OCI-LY3 (cell line): ENCODE results near the gene RBBP8.

Experiments
- H2AFZ ChIP-seq: fragments of 200-600, 300-600 bp; shearing (Covaris generic); 2 replicates; pipeline ENCODE4 v1.6.0; 2014; ENCODE audit warnings: antibody characterized with exemption, low read depth, low read length
- H3K27ac ChIP-seq: fragments of 200-600, 300-600 bp; sonication (generic); 2 replicates; pipeline ENCODE4 v1.5.1; 2014; ENCODE audit warnings: mild to moderate bottlenecking, low read length, moderate library complexity, mixed read lengths
- H3K27me3 ChIP-seq: fragments of 200-600, 300-600 bp; sonication (generic); 2 replicates; pipeline ENCODE4 v1.6.1; 2014; ENCODE audit warnings: low read depth, low read length, mixed read lengths
- H3K36me3 ChIP-seq: fragments of 200-600, 300-600 bp; sonication (generic); replicated peaks from 2 replicates; pipeline ENCODE3; 2014; ENCODE audit warnings: low read depth, low read length, mixed read lengths
- H3K4me1 ChIP-seq: fragments of 300-600, 200-600 bp; sonication (generic); 2 replicates; pipeline ENCODE4 v1.6.1; 2014; ENCODE audit warnings: low read length, mixed read lengths
- H3K4me2 ChIP-seq: fragments of 200-600, 300-600 bp; sonication (generic); 2 replicates; pipeline ENCODE4 v1.6.1; 2014; ENCODE audit warnings: low read length, mixed read lengths
- H3K4me3 ChIP-seq: fragments of 300-600, 200-600 bp; sonication (generic); 2 replicates; pipeline ENCODE4 v1.5.1; 2014; ENCODE audit warnings: antibody characterized with exemption, mild to moderate bottlenecking, low read length, moderate library complexity
- H3K79me2 ChIP-seq: fragments of 300-600, 200-600 bp; shearing (Covaris generic); 2 replicates; pipeline ENCODE4 v1.6.1; 2014; ENCODE audit warnings: mild to moderate bottlenecking, low read length, mixed read lengths
- H3K9ac ChIP-seq: fragments of 300-600, 200-600 bp; shearing (Covaris generic); 2 replicates; pipeline ENCODE4 v1.6.0; 2014; ENCODE audit warnings: mild to moderate bottlenecking, low read length, moderate library complexity
- H3K9me3 ChIP-seq: fragments of 200-600, 300-600 bp; shearing (Covaris generic); 2 replicates; pipeline ENCODE4 v1.6.1; 2014; ENCODE audit warnings: low read length, mixed read lengths; ENCODE audit not compliant: insufficient read depth
- H4K20me1 ChIP-seq: fragments of 200-600, 300-600 bp; sonication (generic); 2 replicates; pipeline ENCODE4 v1.6.1; 2016; ENCODE audit warnings: low read length, mixed read lengths; ENCODE audit not compliant: insufficient read depth
- CTCF ChIP-seq: fragments of 200-600, 300-600 bp; sonication (generic); IDR thresholded peaks from 2 replicates; pipeline ENCODE4 v1.5.1; 2014; ENCODE audit warnings: antibody characterized with exemption, low read length, low read depth
- EZH2phosphoT487 ChIP-seq: fragments of 200-600 bp; shearing (Covaris generic); IDR thresholded peaks from 2 replicates; pipeline ENCODE4 v1.6.1; 2018; ENCODE audit warnings: antibody characterized with exemption, mixed run types, low read depth

The RBBP8 gene

GRCh38 chr18:22921772-22922171, 11.4 kb upstream of the RBBP8 start:
- Histone ChIP-seq H2AFZ (no peak overlapping the region), H3K4me2 (no peak overlapping the region), H3K4me1 (peaks cover 7% of the 10 kb centered on the region), H3K36me3 (no peaks in the 10 kb centered on the region), H3K79me2 (no peaks in the 10 kb centered on the region), H3K4me3 (no peak overlapping the region), H3K27ac (no peak overlapping the region), H3K27me3 (no peaks in the 10 kb centered on the region), H4K20me1 (no peaks in the 10 kb centered on the region), H3K9me3 (no peaks in the 10 kb centered on the region), H3K9ac (no peak overlapping the region)
- TF ChIP-seq EZH2phosphoT487 (no peak), CTCF (no peak)

- H3K36me3 ChIP-seq, result no peaks in the 10 kb centered on the region
- H3K4me3 ChIP-seq, result no peak overlapping the region
- no peak overlapping the region for H3K9ac ChIP-seq
- H3K4me2 ChIP-seq, result no peak overlapping the region
- H4K20me1 ChIP-seq, result no peaks in the 10 kb centered on the region
- H3K4me1 ChIP-seq, result peaks cover 8% of the 10 kb centered on the region
- no peaks in the 10 kb centered on the region for H3K79me2 ChIP-seq
- no peak overlapping the region for H3K27ac ChIP-seq
- H3K27me3 ChIP-seq, result no peaks in the 10 kb centered on the region
- TF ChIP-seq CTCF (no peak), EZH2phosphoT487 (no peak)
- no peaks in the 10 kb centered on the region for H3K9me3 ChIP-seq
- H2AFZ ChIP-seq, result no peak overlapping the region
These were observed 8.5 kb upstream of the RBBP8 start for GRCh38 chr18:22924589-22924988.

DNA sequence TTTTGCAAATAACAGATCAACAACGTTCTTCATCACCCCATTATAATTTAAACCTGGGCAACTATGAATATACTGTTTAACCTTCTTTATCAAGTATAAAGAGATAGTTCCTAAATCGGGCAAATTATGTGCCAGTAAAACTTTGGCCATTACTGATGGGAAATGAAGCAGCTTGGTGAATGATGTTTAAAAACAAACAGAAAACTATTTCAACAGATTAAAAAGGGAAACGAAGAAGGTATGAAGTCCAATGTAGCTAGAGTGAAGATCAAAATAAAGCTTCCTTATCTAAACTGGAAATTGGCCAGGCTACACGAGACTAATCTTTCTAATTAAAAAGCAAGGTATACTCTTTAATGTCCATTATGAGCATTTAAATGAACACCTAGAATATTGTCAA, 6.7 kb upstream of the RBBP8 start:
- Histone ChIP-seq H2AFZ (no peak overlapping the region), H3K4me1 (peaks cover 6% of the 10 kb centered on the region; the same call in 1 of the 2 replicates), H3K79me2 (no peaks in the 10 kb centered on the region), H3K27me3 (no peaks in the 10 kb centered on the region), H4K20me1 (no peaks in the 10 kb centered on the region), H3K4me2 (no peak overlapping the region), H3K36me3 (no peaks in the 10 kb centered on the region), H3K9me3 (no peaks in the 10 kb centered on the region), H3K9ac (no peak overlapping the region), H3K4me3 (no peak overlapping the region), H3K27ac (no peak overlapping the region)
- no peak for TF ChIP-seq CTCF
- TF ChIP-seq EZH2phosphoT487, result no peak

DNA sequence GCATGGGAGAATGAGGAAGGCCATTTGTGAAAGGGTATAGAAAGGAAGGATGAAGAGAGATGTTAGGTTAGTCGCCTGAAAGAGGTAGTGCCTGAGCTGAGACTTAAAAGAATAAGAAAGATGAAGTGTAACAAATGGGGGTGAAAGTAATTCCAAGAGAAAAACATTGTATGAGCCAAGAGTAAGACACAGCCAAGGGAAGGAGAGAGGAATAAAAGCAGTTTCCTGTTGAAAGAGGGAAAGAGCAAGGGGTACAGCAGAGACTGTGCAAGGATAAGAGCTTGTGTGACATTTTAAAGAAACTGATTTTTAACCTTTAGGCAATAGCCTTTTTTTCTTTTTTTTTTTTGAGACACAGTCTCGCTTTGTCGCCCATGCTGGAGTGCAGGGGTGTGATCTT, 4.8 kb upstream of the RBBP8 start:
- no peak overlapping the region for H3K4me2 ChIP-seq
- H3K27me3 ChIP-seq, result no peaks in the 10 kb centered on the region
- no peak overlapping the region for H3K27ac ChIP-seq
- H3K9me3 ChIP-seq, result no peaks in the 10 kb centered on the region
- no peaks in the 10 kb centered on the region for H3K36me3 ChIP-seq
- H4K20me1 ChIP-seq, result no peaks in the 10 kb centered on the region
- H2AFZ ChIP-seq, result no peak overlapping the region
- H3K9ac ChIP-seq, result no peak overlapping the region
- H3K4me3 ChIP-seq, result no peak overlapping the region
- peaks cover 11% of the 10 kb centered on the region; the same call in 1 of the 2 replicates for H3K4me1 ChIP-seq
- no peak for TF ChIP-seq EZH2phosphoT487
- no peak for TF ChIP-seq CTCF
- H3K79me2 ChIP-seq, result no peaks in the 10 kb centered on the region
